HG02588 (cell line): Measurements from ENCODE around the gene FRS3.
"Not testable (repeated sequence)": the region's sequence is repeated elsewhere in the genome, so short reads cannot be mapped to it uniquely, and the experiment has no call there.

Experiments
- ATAC-seq: cut with Tn5 transposase; IDR thresholded peaks from one replicate; pipeline ENCODE4 v1.9.1; 2021; ENCODE audit warnings: mild to moderate bottlenecking, moderate library complexity; ENCODE audit not compliant: unreplicated experiment

Gene FRS3

DNA sequence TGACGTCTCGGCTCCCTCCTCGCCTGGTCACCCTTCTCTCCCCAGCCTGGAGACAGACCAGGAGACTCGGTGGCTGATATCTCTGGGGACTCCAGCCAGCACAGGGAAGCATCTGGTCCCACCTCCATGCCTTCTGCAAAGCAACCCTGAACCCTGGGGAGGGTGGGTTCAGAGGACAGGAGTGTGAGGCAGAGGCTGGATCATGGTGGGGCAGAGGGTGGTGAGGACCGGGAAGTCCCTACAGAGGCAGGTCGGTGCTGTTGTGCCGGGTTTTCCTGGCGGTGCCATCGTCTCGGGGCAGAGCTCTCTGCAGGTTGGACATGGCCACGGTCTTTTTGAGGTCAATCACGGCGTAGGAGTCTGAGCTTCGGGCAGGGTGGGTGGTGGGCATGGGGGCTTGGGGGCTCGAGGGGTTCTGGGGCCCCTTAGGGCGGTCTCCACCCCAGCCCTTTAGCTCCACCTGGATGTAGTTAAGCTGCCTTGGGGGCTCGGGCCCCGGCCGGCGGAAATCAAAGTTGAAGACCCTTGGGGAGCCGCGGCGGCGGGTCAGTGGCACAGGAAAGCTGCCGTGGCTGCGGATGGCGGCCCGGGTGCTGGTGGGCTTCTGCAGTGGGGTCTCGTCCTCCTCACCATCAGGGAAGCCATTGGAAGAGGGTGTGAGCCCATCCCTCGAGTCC, 9.2 kb downstream of the FRS3 start:
- no peak for ATAC-seq

GRCh38 chr6:41769376-41769775, 10.3 kb downstream of the FRS3 start:
- ATAC-seq = no peak

GRCh38 chr6:41768545-41769308, 11.0 kb downstream of the FRS3 start:
- ATAC-seq = no peak

DNA sequence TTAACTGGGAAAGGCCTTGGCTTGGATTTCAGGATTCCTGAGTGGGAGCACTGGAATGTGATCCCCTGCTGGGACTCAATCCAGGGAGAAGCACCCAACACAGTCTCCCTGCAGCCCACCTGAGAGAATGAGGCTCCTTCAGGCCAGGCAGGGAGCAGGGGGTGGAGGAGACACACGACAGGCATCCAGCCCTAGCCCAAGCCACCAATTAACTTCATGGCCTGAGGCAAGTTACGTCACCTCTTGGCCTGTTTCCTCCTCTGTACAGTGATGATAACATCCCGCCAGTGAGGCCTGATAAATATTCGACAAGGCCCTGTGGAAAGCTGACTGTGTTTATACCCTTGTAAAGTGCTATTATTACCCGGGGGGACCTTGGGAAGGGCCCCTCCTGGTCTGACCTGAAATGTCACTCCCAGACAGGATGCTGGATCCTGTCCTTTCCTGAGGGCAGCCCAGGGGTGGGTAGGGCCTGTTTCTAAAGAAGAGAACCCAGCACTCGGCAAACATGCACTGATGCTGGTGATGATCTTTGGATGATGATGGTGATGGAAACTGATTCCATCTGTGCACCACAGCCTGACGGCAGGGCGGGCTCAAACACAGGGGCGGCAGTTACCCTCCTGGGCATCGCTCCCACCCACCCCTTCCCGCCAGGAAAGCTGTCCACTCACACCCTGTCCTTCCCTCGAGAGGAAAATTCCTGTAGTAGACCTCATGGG, 12.4 kb downstream of the FRS3 start:
- ATAC-seq = no peak

- ATAC-seq = not testable (repeated sequence)
Observed at GRCh38 chr6:41766043-41766664, 13.5 kb downstream of the FRS3 start.

- no peak for ATAC-seq
Observed at GRCh38 chr6:41763470-41763869, 16.2 kb downstream of the FRS3 start.

GRCh38 chr6:41759905-41760579, 19.7 kb downstream of the FRS3 start:
- ATAC-seq = no peak

DNA sequence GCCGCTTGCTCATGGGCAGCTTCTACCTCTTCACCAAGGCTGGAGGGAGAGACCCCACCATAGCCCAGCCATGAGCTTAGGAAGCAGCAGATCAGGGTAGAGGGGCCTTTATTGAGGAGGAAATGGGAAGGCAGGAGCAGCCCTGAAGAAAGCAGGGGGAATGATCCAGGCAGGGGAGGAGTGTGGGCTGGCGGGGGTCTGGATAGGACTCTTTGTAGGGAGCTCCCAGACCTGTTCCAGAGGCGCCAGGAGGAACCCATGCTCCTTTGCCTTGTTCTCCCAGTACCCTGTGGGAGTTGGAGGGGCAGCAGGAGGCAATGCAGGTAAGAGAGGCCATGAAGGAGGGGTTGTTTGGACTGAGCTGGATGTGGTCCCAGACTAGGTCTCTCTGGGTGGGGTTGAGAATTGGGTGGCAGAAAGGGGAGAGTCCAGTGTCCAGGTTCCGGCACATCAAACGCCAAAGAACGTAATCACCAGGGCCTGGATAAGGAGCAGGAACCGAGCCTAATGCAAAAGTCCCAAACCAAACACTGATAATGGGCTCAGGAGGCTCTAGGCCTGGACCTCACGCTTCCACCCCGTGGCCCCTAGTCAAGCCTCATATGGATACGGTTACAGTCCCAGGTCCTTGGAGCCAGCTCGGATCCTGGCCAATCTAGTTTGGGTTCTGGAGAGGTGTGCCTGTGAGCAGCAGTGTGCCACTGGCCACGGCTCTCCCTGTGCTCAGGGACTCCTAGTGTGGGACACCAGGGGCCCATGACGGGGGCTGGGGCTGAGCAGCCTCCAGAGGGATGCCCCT, 20.4 kb downstream of the FRS3 start:
- no peak for ATAC-seq

DNA sequence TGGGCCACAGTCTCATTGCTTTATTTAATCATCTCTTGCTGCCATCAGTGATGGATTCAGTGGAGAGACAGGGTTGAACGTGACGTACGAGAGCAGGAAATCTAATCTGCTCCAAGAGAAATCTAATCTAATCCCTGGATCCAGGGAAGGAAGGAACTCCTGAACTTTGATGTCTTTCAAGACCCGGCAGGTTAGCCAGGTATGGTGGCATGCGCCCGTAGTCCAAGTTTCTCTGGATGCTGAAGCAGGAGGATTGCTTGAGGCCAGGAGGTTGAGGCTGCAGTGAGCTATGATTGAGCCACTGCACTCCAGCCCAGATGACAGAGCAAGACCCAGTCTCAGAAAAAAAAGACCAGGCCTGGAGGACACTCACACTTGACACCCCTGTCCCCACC, 21.1 kb downstream of the FRS3 start:
- ATAC-seq = no peak

DNA sequence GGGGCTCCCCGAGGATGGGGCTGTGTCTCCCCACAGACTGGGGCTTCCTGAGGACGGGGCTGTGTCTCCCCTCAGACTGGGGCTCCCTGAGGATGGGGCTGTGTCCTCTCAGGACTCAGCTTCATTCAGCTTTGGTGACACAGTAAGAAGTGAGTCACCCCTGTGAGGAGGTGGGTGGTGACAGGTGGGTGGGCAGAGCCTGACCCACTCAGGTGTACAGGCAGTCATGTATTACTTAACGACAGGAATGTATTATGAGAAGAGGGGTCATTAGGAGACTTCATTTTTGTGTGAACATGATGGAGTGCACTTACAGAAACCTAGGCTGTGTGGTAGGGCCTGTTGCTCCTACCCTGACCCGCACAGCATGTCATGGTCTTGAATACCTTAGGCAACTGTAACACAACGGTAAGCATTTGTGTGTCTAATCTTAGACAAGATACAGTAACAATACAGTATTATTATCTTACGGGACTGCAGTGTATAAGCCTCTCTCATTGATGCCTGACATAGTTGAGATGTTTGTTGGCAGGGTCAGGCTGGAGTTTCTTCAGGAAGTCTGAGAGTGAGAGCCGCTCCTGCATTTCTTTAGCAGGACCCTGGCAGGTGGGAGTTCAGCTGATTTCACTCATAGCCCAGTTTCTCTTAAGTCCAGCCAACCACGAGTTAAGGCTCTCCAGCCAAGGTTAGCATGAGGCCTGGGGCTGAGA, 21.6 kb downstream of the FRS3 start:
- ATAC-seq = no peak

GRCh38 chr6:41757271-41757670, 22.4 kb downstream of the FRS3 start:
- no peak for ATAC-seq

- no peak for ATAC-seq
Observed at GRCh38 chr6:41756354-41756753, 23.3 kb downstream of the FRS3 start.

- no peak for ATAC-seq
Observed at GRCh38 chr6:41755895-41756294, 23.8 kb downstream of the FRS3 start.

GRCh38 chr6:41750374-41750773, 29.3 kb downstream of the FRS3 start:
- ATAC-seq = no peak

- no peak for ATAC-seq
Observed at GRCh38 chr6:41748542-41748941, 31.2 kb downstream of the FRS3 start.

- no peak for ATAC-seq
Observed at GRCh38 chr6:41748102-41748477, 31.6 kb downstream of the FRS3 start.

DNA sequence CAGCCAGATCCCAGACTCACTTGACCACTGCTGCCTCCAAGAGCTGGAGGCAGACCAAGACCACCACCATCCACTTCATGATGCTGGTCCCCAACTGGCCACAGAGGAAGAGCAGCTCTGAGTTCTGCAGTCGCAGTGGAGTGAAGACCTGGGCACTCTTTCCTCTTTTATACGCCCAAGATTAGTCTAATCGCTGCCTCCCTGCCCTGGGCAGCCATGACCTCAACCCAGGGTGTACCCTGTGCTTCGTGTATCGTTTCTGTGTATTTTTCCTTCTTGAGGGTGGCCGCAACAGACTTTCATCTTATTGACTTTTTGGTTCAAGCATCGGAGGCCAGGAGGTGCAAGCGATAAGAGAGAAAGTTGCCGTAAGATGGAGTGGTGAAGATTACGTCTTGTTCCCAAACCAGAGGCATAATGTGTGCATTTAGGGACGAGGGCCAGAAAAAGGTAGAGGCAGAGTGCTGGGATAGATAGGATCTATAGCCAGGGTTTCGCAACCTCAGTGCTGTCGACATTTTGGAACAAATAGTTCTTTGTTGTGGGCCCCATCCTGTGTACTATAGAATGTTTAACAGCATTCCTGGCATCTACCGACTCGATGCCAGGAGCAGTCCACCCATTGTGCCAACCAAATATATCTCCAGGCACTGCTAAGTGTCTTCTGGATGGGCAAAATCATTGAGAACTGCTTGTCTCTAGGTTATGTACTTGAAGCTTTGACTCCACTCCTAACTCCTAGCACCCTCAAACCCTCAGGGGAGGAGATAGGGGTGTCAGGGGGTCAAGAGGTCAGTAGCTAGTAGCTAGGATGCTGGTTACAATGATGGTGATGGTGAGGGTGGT, 32.2 kb downstream of the FRS3 start, which contains the start of gene PGC:
PGC (minus strand) TSS at position 142 of the 846 bp plus-strand sequence; CDS start at position 79, 63 bp downstream.
- no peak for ATAC-seq

DNA sequence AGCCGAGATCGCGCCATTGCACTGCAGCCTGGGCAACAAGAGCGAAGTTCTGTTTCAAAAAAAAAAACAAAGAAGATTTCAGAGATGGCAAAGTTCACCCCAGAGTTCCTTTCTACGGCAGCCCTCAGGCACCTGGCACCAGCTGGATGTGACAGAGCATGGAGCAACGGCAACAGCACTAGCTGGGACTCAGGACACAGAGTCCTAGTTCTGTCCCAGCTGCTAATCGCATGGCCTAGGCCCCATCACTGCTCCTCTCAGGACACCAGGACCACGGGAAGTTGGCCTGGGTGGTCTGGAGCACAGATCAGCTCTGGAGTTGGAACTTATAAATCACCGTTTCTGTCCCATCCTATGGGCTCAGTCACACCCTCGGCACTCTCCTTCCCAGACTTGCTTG, 33.6 kb downstream of the FRS3 start:
- no peak for ATAC-seq
